Lower leg skin (tissue), 4 donors: ENCODE measurements around the gene AMIGO1. TPM values are rescaled to one million over a fixed set of nuclear protein-coding genes. Genes with fewer than 3 reads are reported as not detected.
"Not testable (repeated sequence)": the region's sequence is repeated elsewhere in the genome, so short reads cannot be mapped to it uniquely, and the experiment has no call there.

Experiments
- DNase-seq, 2 donors: peaks; one replicate each; pipeline ENCODE4 v3.0.0-alpha.2; 2019; ENCODE audit warnings: low spot score in 2 of 2
- H3K4me3 ChIP-seq: fragments of 200-600 bp; sonication (generic); 2 replicates; pipeline ENCODE4 v1.5.1; 2017; ENCODE audit warnings: mild to moderate bottlenecking, low read depth; ENCODE audit not compliant: poor library complexity, severe bottlenecking
- CTCF ChIP-seq, 3 donors: fragments of 450-650 bp; IDR thresholded peaks; one replicate each; pipeline ENCODE4 v1.5.1; 2016; ENCODE audit warnings: antibody characterized with exemption in 3 of 3, mild to moderate bottlenecking in 3 of 3, moderate library complexity in 2 of 3
- POLR2A ChIP-seq, 2 donors: fragments of 450-650 bp; IDR thresholded peaks; one replicate each; pipeline ENCODE4 v1.6.1; 2016 to 2017; ENCODE audit warnings: antibody characterized with exemption in 2 of 2, mild to moderate bottlenecking in 1 of 2, moderate library complexity in 1 of 2
- WGBS, 2 donors: methylation state at CpG; one replicate each; pipeline ENCODE4 v1.1.5; 2018; 5-methylcytosine and 5-hydroxymethylcytosine counted together
- intact Hi-C: fragments of 100-400 bp; cut with DNase I; formaldehyde crosslinking; loops from one replicate; pipeline ENCODE4 v1.15.0; 2023; ENCODE audit warnings: low total_unique reads
- total RNA-seq, 4 donors: library from RNA; depleted of rRNA; stranded (reverse); fragments of >200 nt; gene quantifications; one replicate each; pipeline ENCODE4 v1.1.0, GENCODE V29; 2016

AMIGO1 gene
- total RNA-seq, 4 donors from 2014 or later: 3.9 to 7.9 (median 5.4) TPM

GRCh38 chr1:109479311-109479710, 30.2 kb downstream of the AMIGO1 start:
- DNase-seq: peak in 1 of 2 donors; percentile 68
- WGBS, 2 donors: 67 to 73% methylated on average over 5 of the region's 5 CpGs
- intact Hi-C loops: no loop called here
- TF ChIP-seq POLR2A (IDR thresholded peaks at IDR 0.05): no peak
- no peak for TF ChIP-seq CTCF (IDR thresholded peaks at IDR 0.05)
- H3K4me3 ChIP-seq: no peak overlapping the region

DNA sequence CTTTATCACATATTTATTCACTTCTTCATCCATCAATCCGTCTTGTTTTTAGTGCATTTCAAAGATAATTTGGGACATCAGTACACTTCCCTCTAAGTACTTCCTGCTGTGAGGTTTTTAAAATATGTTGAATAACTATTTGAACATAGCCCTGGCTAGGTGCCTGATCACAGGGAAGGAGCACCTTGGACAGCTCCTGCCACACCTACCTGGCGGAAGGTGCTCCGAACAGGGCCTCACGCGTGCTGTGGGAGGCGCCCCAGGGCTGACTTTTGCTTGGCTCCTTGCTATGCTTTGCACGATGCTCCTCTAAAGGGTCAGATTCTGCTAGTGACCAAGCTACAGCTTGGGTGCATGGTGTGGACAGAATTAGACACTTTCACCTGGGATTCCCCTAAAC, 30.7 kb downstream of the AMIGO1 start:
- intact Hi-C loops: no loop called here
- 7 to 14% methylated on average over 7 of the region's 7 CpGs for WGBS, 2 donors
- TF ChIP-seq POLR2A (IDR thresholded peaks at IDR 0.05) (no peak), CTCF (IDR thresholded peaks at IDR 0.05) (no peak)
- H3K4me3 ChIP-seq: no peak overlapping the region
- peak in 1 of 2 donors; percentile 83 for DNase-seq

DNA sequence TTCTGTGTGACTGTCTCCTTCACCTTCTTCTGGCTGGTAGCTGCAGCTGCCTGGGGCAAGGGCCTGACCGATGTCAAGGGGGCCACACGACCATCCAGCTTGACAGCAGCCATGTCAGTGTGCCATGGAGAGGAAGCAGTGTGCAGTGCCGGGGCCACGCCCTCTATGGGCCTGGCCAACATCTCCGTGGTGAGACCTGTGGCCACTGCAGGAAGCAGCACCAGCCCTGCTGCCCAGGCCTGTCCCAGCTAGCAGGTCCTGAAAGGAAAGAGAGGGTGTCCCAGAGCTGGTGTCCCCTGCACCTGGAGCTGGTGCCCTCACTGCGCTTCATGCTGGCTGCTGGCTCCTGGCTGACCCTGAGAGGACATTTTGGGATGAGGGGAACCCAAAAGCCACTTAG, 31.7 kb downstream of the AMIGO1 start:
- TF ChIP-seq POLR2A (IDR thresholded peaks at IDR 0.05) (no peak), CTCF (IDR thresholded peaks at IDR 0.05) (no peak)
- H3K4me3 ChIP-seq: no peak overlapping the region
- intact Hi-C loops: no loop called here
- 65 to 83% methylated on average over 3 to 6 of the region's 6 CpGs for WGBS, 2 donors
- peak in 1 of 2 donors; percentile 75 for DNase-seq

- no peak overlapping the region for H3K4me3 ChIP-seq
- intact Hi-C loops: no loop called here
- peak in 1 of 2 donors; percentile 31 for DNase-seq
- 90 to 91% methylated on average over 8 of the region's 8 CpGs for WGBS, 2 donors
- TF ChIP-seq POLR2A (IDR thresholded peaks at IDR 0.05): no peak
- no peak for TF ChIP-seq CTCF (IDR thresholded peaks at IDR 0.05)
These were observed 32.7 kb downstream of the AMIGO1 start for GRCh38 chr1:109476825-109477224.

- intact Hi-C loops: no loop called here
- DNase-seq: peak in 1 of 2 donors; percentile 56
- no peak overlapping the region for H3K4me3 ChIP-seq
- 82% methylated on average over 9 of the region's 9 CpGs for WGBS, 2 donors
- TF ChIP-seq POLR2A (IDR thresholded peaks at IDR 0.05): no peak
- TF ChIP-seq CTCF (IDR thresholded peaks at IDR 0.05): no peak
These were observed 34.3 kb downstream of the AMIGO1 start for GRCh38 chr1:109475261-109475660.

DNA sequence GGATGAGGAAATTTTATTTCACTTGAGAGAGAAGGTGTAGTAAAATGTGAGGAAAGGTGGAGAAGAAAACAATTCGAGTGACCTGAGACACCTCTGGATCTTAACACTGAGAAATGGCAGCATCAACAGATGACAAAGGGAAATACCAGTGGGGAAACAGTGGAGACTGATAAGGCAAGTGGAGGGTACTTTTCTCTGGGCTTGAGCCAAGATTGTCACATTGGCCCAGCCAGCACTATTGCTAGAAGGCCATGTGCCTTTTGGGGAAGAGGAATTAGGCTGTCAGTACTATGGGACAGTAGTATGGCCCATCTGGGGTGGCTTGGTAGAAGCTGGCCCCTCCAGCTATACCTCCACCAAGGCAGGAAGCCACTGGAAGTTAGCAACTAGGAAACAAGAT, 34.8 kb downstream of the AMIGO1 start:
- 58 to 71% methylated on average over 1 of the region's 1 CpG for WGBS, 2 donors
- H3K4me3 ChIP-seq: no peak overlapping the region
- peak in 1 of 2 donors; percentile 12 for DNase-seq
- intact Hi-C loops: no loop called here
- TF ChIP-seq POLR2A (IDR thresholded peaks at IDR 0.05) (no peak), CTCF (IDR thresholded peaks at IDR 0.05) (no peak)

DNA sequence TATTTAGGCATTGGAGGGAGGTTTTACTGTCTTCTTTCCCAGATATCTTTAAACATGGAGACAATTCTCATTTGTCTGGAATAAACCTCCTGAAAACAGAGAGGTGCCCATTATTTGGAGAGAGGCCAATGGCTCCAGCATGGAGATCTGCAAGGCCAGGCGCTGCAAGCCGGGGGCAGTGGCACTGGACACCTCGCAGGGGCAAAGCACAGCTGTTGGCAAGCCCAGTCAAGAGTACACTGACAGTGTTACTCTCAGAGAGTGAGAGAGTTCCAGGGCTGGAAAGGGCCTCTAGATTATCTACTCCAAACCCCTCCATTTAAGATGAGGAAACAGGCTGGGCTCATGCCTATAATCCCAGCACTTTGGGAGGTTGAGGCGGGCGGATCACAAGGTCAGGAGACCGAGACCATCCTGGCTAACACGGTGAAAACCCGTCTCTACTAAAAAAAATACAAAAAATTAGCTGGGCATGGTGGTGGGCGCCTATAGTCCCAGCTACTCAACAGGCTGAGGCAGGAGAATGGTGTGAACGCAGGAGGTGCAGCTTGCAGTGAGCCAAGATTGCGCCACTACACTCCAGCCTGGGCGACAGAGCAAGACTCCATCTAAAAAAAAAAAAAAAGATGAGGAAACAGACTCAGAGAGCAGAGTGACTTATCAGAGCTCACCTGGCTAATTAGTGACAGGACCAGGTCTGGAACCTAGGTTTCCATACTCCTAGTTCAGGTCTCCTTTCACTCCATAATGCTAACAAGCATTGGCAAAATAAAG, 36.1 kb downstream of the AMIGO1 start:
- intact Hi-C loops, H3K4me3 ChIP-seq: not testable (repeated sequence)
- peak in 1 of 2 donors; percentile 37 for DNase-seq
- WGBS, 2 donors: 74 to 81% methylated on average over 12 of the region's 12 CpGs
